Adrenal gland (tissue), 5 donors: Measurements from ENCODE around the gene LRRC55.

Experiments used
- CTCF ChIP-seq, 6 experiments: fragments of 450-650 bp in 4 of 6; fragments of 200-600 bp in 2 of 6; sonication (generic) in 1 of 6; IDR thresholded peaks; 1 replicate in 5 of 6; 2 replicates in 1 of 6; pipeline versions ENCODE4 v1.5.1 to v1.8.0; 2016 to 2021; ENCODE audit warnings: antibody characterized with exemption in 6 of 6, mild to moderate bottlenecking in 2 of 6, moderate library complexity in 1 of 6
- POLR2A ChIP-seq, 2 donors: fragments of 450-650 bp; IDR thresholded peaks; one replicate each; pipeline ENCODE4 v1.6.1; 2017; ENCODE audit warnings: antibody characterized with exemption in 2 of 2, mild to moderate bottlenecking in 2 of 2, moderate library complexity in 1 of 2
- donor health status: DM: no; HTN: no; CAD: no.

GRCh38 chr11:57152134-57152533 lies 29.6 kb upstream of the LRRC55 start:
- no peak for TF ChIP-seq CTCF (IDR thresholded peaks at IDR 0.05)
- TF ChIP-seq POLR2A (IDR thresholded peaks at IDR 0.05) = no peak
